NK-92 treated with Interleukin-12 subunit alpha and Interleukin-12 subunit beta, amount 100 ng/mL, for 24 hours (cell line): ENCODE measurements around the gene ARL13A.
"Not testable (repeated sequence)": the region's sequence is repeated elsewhere in the genome, so short reads cannot be mapped to it uniquely, and the experiment has no call there.

Source experiments
- DNase-seq: peaks from one replicate; lab custom pipeline; 2025; lab: John Stamatoyannopoulos, UW

ARL13A gene

GRCh38 chrX:100969408-100969807 is at the start of gene ARL13A:
Gene ARL13A, plus strand, starts transcription at chrX:100969708. Its CDS starts 3,982 bp downstream, at chrX:100973690.
- no peak for DNase-seq

GRCh38 chrX:100924375-100924774 is 45.1 kb upstream of the ARL13A start:
- DNase-seq, result no peak

GRCh38 chrX:100926453-100926852 is 43.1 kb upstream of the ARL13A start:
- DNase-seq, result no peak

GRCh38 chrX:100928660-100929613 is 40.6 kb upstream of the ARL13A start, which contains the start of gene XKRX:
Gene XKRX, minus strand, starts transcription at chrX:100928917. Its CDS starts 613 bp downstream, at chrX:100928304.
- DNase-seq, result no peak

GRCh38 chrX:100931218-100931924 is 38.1 kb upstream of the ARL13A start:
- no peak for DNase-seq

- no peak for DNase-seq
Observed at GRCh38 chrX:100931925-100932285, 37.6 kb upstream of the ARL13A start.

GRCh38 chrX:100935767-100936166 is 33.7 kb upstream of the ARL13A start:
- no peak for DNase-seq

GRCh38 chrX:100939333-100939732 is 30.2 kb upstream of the ARL13A start:
- DNase-seq, result no peak

GRCh38 chrX:100944601-100945000 is 24.9 kb upstream of the ARL13A start:
- no peak for DNase-seq

- no peak for DNase-seq
Observed at GRCh38 chrX:100946299-100946927, 23.1 kb upstream of the ARL13A start.

- DNase-seq, result no peak
Observed at GRCh38 chrX:100948557-100948956, 21.0 kb upstream of the ARL13A start.

- no peak for DNase-seq
Observed at GRCh38 chrX:100962811-100963210, 6.7 kb upstream of the ARL13A start.

GRCh38 chrX:100964362-100964761 is 5.1 kb upstream of the ARL13A start:
- no peak for DNase-seq

- DNase-seq, result no peak
Observed at GRCh38 chrX:100969936-100970335, 428 bp downstream of the ARL13A start.

- no peak for DNase-seq
Observed at GRCh38 chrX:100973411-100973810, 3.9 kb downstream of the ARL13A start.

- no peak for DNase-seq
Observed at GRCh38 chrX:100975212-100975611, 5.7 kb downstream of the ARL13A start.

- DNase-seq, result no peak
Observed at GRCh38 chrX:100976211-100976610, 6.7 kb downstream of the ARL13A start.

GRCh38 chrX:100979881-100980607 is 10.5 kb downstream of the ARL13A start:
- DNase-seq, result no peak

- no peak for DNase-seq
Observed at GRCh38 chrX:100980608-100981497, 11.3 kb downstream of the ARL13A start.

- not testable (repeated sequence) for DNase-seq
Observed at GRCh38 chrX:100981498-100981845, 12.0 kb downstream of the ARL13A start.

GRCh38 chrX:100984818-100985217 is 15.3 kb downstream of the ARL13A start:
- no peak for DNase-seq
